ENCODE data around the gene PDGFB. TPM values are rescaled to one million over a fixed set of nuclear protein-coding genes. Genes with fewer than 3 reads are reported as not detected.
A peak's percentile ranks its signal among the peaks of the same experiment; 100 is the strongest.

Gene PDGFB
- total and polyA plus RNA-seq, 9 of the 15 experiments (the other 6 are each of a cell fraction or from before 2014, with no cell fraction given) = 0.07 to 4.0 (median 0.48) TPM; not detected in 1

DNA sequence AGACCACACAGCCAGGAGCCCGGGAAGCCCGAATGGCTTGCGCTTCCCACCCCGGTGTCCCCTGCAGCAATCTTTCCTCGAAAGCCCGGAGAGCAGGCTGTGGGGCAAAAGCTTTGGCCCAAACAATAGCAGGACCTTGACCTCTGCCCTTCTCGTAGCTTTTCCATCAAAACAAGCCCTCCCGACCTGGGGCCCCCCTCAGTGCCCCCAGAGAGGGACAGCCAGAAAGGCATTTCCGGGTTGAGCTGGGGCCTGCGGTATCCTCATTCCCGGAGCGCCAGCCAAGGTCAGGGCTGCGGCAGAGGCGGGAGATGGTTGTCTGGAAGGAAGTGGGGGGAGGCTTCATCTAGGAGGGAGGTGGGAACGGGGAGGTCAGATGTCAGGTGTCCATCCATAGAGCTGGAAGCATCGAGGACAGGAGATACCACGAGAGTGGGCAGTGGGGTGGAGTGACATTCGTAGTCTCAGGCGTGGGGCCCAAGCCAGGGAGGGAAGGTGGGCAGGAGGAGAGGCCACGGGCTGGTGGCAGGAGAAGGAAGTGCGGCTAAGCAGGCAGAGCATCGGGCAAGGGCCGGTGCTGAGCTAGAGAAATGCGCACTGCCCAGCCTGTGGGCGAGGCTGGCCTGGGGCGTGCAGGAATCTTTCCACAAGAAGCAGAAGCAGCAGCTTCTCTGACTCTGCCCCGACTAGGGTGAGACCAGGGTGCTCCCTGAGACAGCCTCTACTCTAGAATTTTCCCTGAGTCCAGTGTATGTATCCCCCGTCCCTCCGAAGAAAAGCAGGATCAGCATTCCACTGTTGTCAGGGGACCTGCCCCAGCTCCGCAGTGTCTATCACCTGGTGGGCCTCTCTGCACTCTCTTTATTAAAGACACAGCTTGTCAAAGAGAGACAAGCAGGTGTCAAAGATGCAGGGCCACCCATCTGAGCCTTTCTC lies 14.3 kb downstream of the PDGFB start:
- Histone ChIP-seq H3K27ac (ENCODE audit: extremely low read depth, low read depth, low read length) (no peak overlapping the region), H3K9ac (ENCODE audit: insufficient read depth in 1 of 2, low read depth in 2 of 2, low read length in 2 of 2) (0 out of 4 replicates have a peak overlapping the region, but pooled peaks of 1 of the 2 experiments have one; percentile 45), H3K36me3 (ENCODE audit: control insufficient read depth, insufficient read depth, low read length) (no peaks in the 10 kb centered on the region), H3K79me2 (ENCODE audit: control insufficient read depth, insufficient read depth, low read length) (no peaks in the 10 kb centered on the region), H2AFZ (ENCODE audit: low read depth, low read length) (no peak overlapping the region), H3K27me3 (ENCODE audit: control insufficient read depth in 2 of 2, insufficient read depth in 2 of 2, low read length in 2 of 2) (no peaks in the 10 kb centered on the region), H4K20me1 (replicated peaks; ENCODE audit: control insufficient read depth, insufficient read depth, low read length) (no peaks in the 10 kb centered on the region), H3K9me1 (ENCODE audit: control insufficient read depth, insufficient read depth, low read length) (no peaks in the 10 kb centered on the region), H3K4me3 (no peak overlapping the region), H3K9me3 (replicated peaks; ENCODE audit: control insufficient read depth, insufficient read depth, low read depth, low read length) (no peaks in the 10 kb centered on the region), H3K4me1 (replicated peaks in 1 of 2; ENCODE audit: control insufficient read depth in 2 of 2, insufficient read depth in 2 of 2, low read length in 2 of 2) (peaks cover 0 to 35% of the 10 kb centered on the region in 2 experiments; a peak in 3 of 5 replicates), H3K4me2 (ENCODE audit: insufficient read depth, low read length) (no peak overlapping the region)
- TF ChIP-seq, protein P1, sequence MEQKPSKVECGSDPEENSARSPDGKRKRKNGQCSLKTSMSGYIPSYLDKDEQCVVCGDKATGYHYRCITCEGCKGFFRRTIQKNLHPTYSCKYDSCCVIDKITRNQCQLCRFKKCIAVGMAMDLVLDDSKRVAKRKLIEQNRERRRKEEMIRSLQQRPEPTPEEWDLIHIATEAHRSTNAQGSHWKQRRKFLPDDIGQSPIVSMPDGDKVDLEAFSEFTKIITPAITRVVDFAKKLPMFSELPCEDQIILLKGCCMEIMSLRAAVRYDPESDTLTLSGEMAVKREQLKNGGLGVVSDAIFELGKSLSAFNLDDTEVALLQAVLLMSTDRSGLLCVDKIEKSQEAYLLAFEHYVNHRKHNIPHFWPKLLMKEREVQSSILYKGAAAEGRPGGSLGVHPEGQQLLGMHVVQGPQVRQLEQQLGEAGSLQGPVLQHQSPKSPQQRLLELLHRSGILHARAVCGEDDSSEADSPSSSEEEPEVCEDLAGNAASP (IDR thresholded peaks at IDR 0.05) = no peak
- no peak for TF ChIP-seq PRPF4 (IDR thresholded peaks at IDR 0.05; ENCODE audit: insufficient read depth, low read depth, low read length, poor library complexity, severe bottlenecking)
- TF ChIP-seq, protein P2, sequence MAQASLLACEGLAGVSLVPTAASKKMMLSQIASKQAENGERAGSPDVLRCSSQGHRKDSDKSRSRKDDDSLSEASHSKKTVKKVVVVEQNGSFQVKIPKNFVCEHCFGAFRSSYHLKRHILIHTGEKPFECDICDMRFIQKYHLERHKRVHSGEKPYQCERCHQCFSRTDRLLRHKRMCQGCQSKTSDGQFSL (CRISPR knock-in tag; IDR thresholded peaks at IDR 0.05) = no peak
- TF ChIP-seq, protein P2 (tag; IDR thresholded peaks at IDR 0.05) = no peak
- in situ Hi-C loops (cut with MboI) = no loop called here
- intact Hi-C loops (cut with micrococcal nuclease) = no loop called here
- BruUV-seq (replicated peaks) = no TSS peak
- FAIRE-seq = no peak
- ATAC-seq = no peak
- DNase-seq (ENCODE audit: extremely low read depth in 1 of 4, low spot score in 3 of 4) = no peak
- ChIA-PET POLR2A (interaction anchor here (0.6 to 1.5 kb wide), 4 partner anchors 8 to 85 kb away, joined by 3 to 5 read pairs (median 4); no protein-coding TSS in a partner anchor), CTCF (ENCODE audit: low intra/inter-chr PET ratio) (no interaction called here)
- WGBS (ENCODE audit: insufficient coverage, low coverage, missing lambda C conversion rate) = 67% methylated on average over 19 of the region's 30 CpGs

Data from K562 (cell line).